Calu3 (cell line): ENCODE measurements around the gene ASTN2. TPM values are rescaled to one million over a fixed set of nuclear protein-coding genes. Genes with fewer than 3 reads are reported as not detected.

Source experiments
- BruUV-seq: library from RNA; stranded (reverse); fragments of 400-500 nt; replicated peaks from 2 replicates; lab custom pipeline; 2021; lab: Mats Ljungman, UMichigan
- CTCF ChIA-PET: fragments of 300-600 bp; sonication (Branson Sonifier 250); formaldehyde crosslinking; loops from one replicate; lab custom pipeline; 2022; ENCODE audit warnings: antibody characterized with exemption; lab: Charles Lee
- DNase-seq: peaks from one replicate; pipeline ENCODE4 v3.0.0; 2022
- H3K27ac Mint-ChIP-seq: one replicate; pipeline ENCODE4 v1.8.0; 2022; ENCODE audit warnings: mixed read lengths; ENCODE audit not compliant: unreplicated experiment
- H3K27me3 Mint-ChIP-seq: one replicate; pipeline ENCODE4 v1.8.0; 2022; ENCODE audit warnings: mixed read lengths; ENCODE audit not compliant: unreplicated experiment
- H3K36me3 Mint-ChIP-seq: one replicate; pipeline ENCODE4 v1.8.0; 2022; ENCODE audit warnings: mild to moderate bottlenecking, moderate library complexity, mixed read lengths; ENCODE audit not compliant: insufficient read depth, unreplicated experiment
- H3K4me1 Mint-ChIP-seq: one replicate; pipeline ENCODE4 v1.8.0; 2022; ENCODE audit warnings: mild to moderate bottlenecking, low read depth, mixed read lengths; ENCODE audit not compliant: unreplicated experiment
- H3K4me3 Mint-ChIP-seq: one replicate; pipeline ENCODE4 v1.8.0; 2022; ENCODE audit warnings: mild to moderate bottlenecking, low read depth, moderate library complexity, mixed read lengths; ENCODE audit not compliant: unreplicated experiment
- H3K9me3 Mint-ChIP-seq: one replicate; pipeline ENCODE4 v1.8.0; 2022; ENCODE audit warnings: low read depth, mixed read lengths; ENCODE audit not compliant: unreplicated experiment
- CTCF ChIP-seq: fragments of 200-600 bp; IDR thresholded peaks from one replicate; pipeline ENCODE4 v1.8.0; 2022; ENCODE audit warnings: antibody characterized with exemption; ENCODE audit not compliant: unreplicated experiment
- intact Hi-C: fragments of 100-400 bp; cut with micrococcal nuclease; formaldehyde crosslinking; loops from one replicate; pipeline ENCODE4 v1.10.0; 2022; ENCODE audit not compliant: unreplicated experiment
- total RNA-seq: library from RNA; stranded (reverse); gene quantifications from 2 replicates; pipeline ENCODE4 v1.2.3, GENCODE V29; 2022

Gene ASTN2
- total RNA-seq, 1 experiment from 2014 or later, result 1.7 TPM

GRCh38 chr9:116585204-116585603, 829.7 kb downstream of the ASTN2 start:
- CTCF ChIA-PET, result no interaction called here
- intact Hi-C loops, result no loop called here
- no TSS peak for BruUV-seq

GRCh38 chr9:116580853-116581252, 834.0 kb downstream of the ASTN2 start:
- CTCF ChIA-PET, result no interaction called here
- intact Hi-C loops, result no loop called here

More at GRCh38 chr9:116585204-116585603, 829.7 kb downstream of the ASTN2 start:
- H3K27me3 Mint-ChIP-seq, result peaks cover 16% of the 10 kb centered on the region
- H3K4me1 Mint-ChIP-seq, result no peaks in the 10 kb centered on the region
- no peaks in the 10 kb centered on the region for H3K36me3 Mint-ChIP-seq
- no peak for DNase-seq
- no peak for TF ChIP-seq CTCF
- H3K27ac Mint-ChIP-seq, result no peak overlapping the region
- H3K9me3 Mint-ChIP-seq, result no peaks in the 10 kb centered on the region
- no peak overlapping the region for H3K4me3 Mint-ChIP-seq

GRCh38 chr9:116576386-116576785, 838.5 kb downstream of the ASTN2 start:
- Mint-ChIP-seq H3K4me1 (no peaks in the 10 kb centered on the region), H3K36me3 (no peaks in the 10 kb centered on the region), H3K4me3 (no peak overlapping the region), H3K9me3 (no peaks in the 10 kb centered on the region), H3K27me3 (peaks cover 9% of the 10 kb centered on the region), H3K27ac (no peak overlapping the region)
- CTCF ChIA-PET, result no interaction called here
- TF ChIP-seq CTCF, result no peak
- BruUV-seq, result no TSS peak
- no peak for DNase-seq
- intact Hi-C loops, result no loop called here

More at GRCh38 chr9:116580853-116581252, 834.0 kb downstream of the ASTN2 start:
- no peaks in the 10 kb centered on the region for H3K36me3 Mint-ChIP-seq
- H3K9me3 Mint-ChIP-seq, result no peaks in the 10 kb centered on the region
- peaks cover 16% of the 10 kb centered on the region for H3K27me3 Mint-ChIP-seq
- H3K4me1 Mint-ChIP-seq, result no peaks in the 10 kb centered on the region
- H3K27ac Mint-ChIP-seq, result no peak overlapping the region
- BruUV-seq, result no TSS peak
- no peak for TF ChIP-seq CTCF
- no peak overlapping the region for H3K4me3 Mint-ChIP-seq
- DNase-seq, result no peak

DNA sequence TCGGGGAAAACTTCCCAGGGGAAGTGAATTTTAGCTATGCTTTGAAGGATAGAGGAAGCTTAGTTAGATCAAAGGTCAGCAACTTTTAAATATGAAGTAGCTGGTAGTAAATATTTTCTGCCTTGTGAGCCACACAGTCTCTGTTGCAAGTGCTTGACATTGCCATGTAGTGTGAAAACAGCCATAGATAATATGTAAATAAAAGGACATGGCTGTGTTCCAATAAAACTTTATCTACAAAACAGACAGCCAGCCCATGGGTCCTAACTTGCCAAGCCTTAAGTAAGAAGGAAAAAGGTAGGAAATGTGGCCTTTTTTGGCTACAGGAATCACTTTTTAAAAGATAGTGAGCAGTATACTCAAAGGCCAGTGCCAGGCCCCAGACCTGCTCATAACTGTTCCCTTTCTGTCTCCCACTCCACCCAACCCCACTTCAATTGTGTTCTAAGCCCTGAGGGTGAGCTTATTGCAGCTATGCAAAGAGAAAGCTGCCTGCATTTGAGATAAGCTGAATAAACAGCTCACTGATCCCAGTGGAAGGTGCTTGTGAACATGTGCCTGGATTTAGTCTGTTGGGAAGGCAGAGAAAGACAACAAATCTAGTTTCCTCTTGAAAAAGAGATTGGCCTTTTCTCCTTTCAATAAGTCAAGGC, 840.7 kb downstream of the ASTN2 start:
- TF ChIP-seq CTCF, result no peak
- CTCF ChIA-PET, result no interaction called here
- H3K4me1 Mint-ChIP-seq, result no peaks in the 10 kb centered on the region
- no peaks in the 10 kb centered on the region for H3K9me3 Mint-ChIP-seq
- H3K4me3 Mint-ChIP-seq, result no peak overlapping the region
- no peaks in the 10 kb centered on the region for H3K27me3 Mint-ChIP-seq
- no peak overlapping the region for H3K27ac Mint-ChIP-seq
- DNase-seq, result no peak
- no TSS peak for BruUV-seq
- H3K36me3 Mint-ChIP-seq, result no peaks in the 10 kb centered on the region
- intact Hi-C loops, result loop anchor here (5.0 kb wide), 3 partner anchors 77 to 692 kb away; partner anchors contain the start of gene PAPPA
